Measurements from ENCODE around the gene SERPINB6.
A peak's percentile ranks its signal among the peaks of the same experiment; 100 is the strongest.
"Not testable (repeated sequence)": the region's sequence is repeated elsewhere in the genome, so short reads cannot be mapped to it uniquely, and the experiment has no call there.

Gene SERPINB6

GRCh38 chr6:2934057-2934456 lies 37.3 kb downstream of the SERPINB6 start:
- DNase-seq, result no peak

- DNase-seq, result peak in 1 of 2 donors; percentile 13
These were observed 38.5 kb downstream of the SERPINB6 start for GRCh38 chr6:2932911-2933310.

GRCh38 chr6:2931970-2932748 lies 39.2 kb downstream of the SERPINB6 start:
- peak; percentile 87 to 88 for DNase-seq

- peak in 1 of 2 donors; percentile 4 for DNase-seq
These were observed 40.3 kb downstream of the SERPINB6 start for GRCh38 chr6:2931055-2931454.

DNA sequence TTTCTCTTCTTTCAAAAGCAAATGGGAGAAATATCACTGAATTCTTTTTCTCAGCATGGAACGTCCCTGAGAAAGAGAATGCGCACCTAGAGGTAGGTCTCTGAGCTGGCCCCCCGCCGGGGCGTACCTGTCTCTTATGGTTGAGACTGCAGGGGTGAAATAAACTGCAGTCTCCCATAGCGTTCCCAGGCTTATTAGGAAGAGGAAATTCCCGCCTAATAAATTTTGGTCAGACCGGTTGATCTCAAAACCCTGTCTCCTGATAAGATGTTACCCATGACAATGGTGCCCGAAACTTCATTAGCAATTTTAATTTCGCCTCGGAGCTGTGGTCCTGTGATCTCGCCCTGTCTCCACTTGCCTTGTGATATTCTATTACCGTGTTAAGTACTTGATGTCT lies 43.4 kb downstream of the SERPINB6 start:
- DNase-seq, result not testable (repeated sequence)

DNA sequence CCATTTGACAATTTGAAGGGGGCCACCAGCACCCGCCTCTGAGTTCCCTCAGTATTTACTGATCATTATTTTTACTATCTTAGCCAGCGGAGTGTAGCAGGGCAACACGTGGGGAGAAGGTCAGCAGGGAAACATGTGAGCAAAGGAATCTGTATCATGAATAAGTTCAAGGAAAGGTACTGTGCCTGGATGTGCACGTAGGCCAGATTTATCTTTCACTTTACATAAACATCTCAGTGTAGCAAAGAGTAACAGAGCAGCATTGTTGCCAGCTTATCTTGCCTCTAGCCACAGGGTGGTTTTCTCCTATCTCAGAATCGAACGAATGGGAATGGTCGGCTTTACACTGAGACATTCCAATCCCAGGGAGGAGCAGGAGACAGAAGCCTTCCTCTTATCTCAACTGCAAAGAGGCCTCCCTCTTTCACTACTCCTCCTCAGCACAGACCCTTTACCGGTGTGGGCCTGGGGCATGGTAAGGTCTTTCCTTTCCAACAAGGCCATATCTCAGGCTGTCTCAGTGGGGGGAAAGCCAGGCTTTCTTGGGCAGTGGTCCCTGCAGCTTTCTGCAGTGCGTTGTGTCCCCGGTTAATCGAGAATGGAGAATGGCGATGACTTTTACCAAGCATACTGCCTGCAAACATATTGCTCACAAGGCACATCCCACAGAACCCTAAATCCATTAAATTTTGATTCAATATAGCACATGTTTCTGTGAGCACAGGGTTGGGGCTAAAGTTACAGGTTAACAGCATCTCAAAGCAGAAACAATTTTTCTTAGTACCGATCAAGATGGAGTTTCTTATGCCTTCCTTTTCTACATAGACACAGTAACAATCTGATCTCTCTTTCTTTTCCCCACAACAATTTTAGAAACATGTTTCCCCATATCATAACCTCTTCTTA lies 45.3 kb downstream of the SERPINB6 start:
- peak in 1 of 2 donors; percentile 9 for DNase-seq

- DNase-seq, result peak in 1 of 2 donors; percentile 4
These were observed 49.7 kb downstream of the SERPINB6 start for GRCh38 chr6:2921520-2922115.

DNA sequence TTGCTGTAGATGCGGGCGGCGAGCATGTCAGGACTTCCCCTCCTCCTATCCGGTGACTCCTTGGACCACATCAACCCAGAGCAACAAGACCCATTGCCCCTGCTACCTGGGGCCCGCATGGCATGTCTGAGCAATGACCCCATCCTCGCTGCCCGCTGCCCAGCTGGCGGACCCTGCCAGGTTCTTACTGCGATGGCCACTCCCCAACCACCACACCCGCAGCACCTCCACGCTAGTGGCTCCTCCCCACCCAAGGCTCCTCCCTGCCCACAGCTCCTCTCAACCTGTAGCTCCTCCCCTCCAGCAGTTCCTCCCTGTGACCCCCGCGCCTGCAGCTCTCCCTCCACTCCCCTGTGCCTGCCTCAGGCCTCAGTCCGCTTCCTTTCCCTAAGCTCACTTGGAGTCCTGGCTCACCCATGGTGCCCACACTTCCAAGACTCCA lies 50.7 kb downstream of the SERPINB6 start:
- DNase-seq, result peak in 1 of 2 donors; percentile 14

GRCh38 chr6:2919886-2920285 lies 51.5 kb downstream of the SERPINB6 start:
- no peak for DNase-seq

DNA sequence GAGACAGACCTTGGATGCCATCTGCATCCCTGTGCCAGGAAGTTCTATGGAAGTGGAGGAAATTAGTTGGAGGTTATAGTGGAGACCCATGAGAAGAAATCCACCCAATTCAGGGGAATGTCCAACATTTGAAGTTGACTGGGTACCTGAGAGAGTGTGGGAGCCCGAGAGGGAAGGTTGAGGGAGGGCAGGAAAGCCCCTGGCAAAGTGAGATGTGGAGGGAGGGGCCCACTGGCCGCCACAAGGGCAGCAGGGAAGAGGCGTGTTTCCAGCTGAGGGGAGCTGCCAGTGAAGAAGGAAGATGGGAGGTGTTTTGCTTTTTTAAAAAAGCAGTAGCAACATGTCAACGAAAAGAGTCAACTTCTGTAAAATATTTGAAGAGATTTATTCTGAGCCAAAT lies 52.0 kb downstream of the SERPINB6 start:
- DNase-seq, result peak in 1 of 2 donors; percentile 8

- peak in 1 of 2 donors; percentile 16 for DNase-seq
These were observed 52.4 kb downstream of the SERPINB6 start for GRCh38 chr6:2918936-2919335.

DNA sequence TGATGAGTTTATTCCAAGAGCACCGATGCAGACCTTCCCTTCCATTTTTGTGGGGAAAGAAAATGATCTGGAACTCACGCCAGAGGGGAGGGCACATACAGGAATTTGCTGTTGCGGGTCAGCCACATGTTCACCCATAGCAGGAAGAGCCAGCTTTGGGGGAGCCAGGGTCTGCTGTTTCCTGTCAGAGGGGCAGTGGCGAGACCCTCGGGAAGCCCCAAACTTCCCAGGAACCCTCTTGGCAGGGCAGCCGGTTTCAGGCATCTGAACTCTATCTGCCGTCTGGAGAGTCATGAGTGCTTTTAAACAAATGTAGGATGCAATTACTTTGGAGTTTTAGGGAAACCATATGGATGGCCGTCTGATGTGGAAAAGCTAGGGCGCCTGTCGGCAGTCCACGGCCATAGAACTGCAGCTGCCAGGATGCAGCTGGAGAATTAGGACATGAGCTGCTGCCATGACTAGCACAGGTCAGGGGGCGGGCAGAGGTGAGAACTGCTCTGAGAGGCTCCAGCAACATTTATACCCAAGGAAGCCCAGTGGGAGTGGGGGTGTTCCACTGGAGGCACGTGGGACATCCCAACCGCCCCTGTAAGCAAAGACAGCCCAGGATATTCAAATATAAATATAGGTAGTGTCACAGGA lies 53.4 kb downstream of the SERPINB6 start:
- DNase-seq, result peak in 1 of 2 donors; percentile 10

- peak in 1 of 2 donors; percentile 13 for DNase-seq
These were observed 54.3 kb downstream of the SERPINB6 start for GRCh38 chr6:2917065-2917464.

DNA sequence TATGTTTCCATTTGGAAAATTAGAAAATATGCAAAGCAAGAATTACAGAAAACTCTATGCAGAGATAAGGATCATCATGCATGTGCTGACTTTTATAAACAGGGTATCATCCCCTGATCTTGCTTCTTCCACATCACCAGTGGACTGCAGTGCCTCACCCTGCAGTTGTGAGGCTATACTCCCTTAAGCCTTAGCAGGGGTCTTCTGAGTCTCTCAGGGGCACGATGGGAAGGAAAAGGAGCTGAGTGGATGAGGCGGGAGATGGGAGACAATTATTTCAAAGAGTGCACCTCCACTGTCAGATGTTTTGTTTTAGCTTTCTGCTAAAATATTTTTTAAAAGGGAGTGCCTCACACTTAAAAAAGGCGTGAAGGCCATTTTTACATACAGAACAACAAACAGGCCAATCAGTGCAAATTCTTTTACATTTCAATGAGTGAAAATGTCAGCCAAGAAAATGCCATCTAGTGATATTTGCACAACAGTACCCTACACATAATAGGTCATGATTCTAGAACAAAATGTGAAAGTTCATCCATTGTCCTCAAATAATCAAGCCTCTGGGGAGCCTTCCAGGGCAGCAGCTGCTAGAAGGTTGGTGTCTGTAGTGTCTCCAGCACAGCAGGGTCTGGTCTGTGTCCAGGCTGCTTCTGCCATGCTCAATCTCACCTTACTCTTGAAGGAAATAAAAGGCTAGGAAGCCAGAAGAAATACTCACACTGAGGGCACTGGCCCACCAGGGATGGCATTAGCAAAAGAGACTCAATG lies 55.0 kb downstream of the SERPINB6 start:
- peak in 1 of 2 donors; percentile 7 for DNase-seq

- DNase-seq, result peak in 1 of 2 donors; percentile 6
These were observed 56.2 kb downstream of the SERPINB6 start for GRCh38 chr6:2915150-2915549.

- DNase-seq, result peak in 1 of 2 donors; percentile 13
These were observed 57.1 kb downstream of the SERPINB6 start for GRCh38 chr6:2914318-2914660.

- peak in 1 of 2 donors; percentile 5 for DNase-seq
These were observed 57.6 kb downstream of the SERPINB6 start for GRCh38 chr6:2913621-2914317.

GRCh38 chr6:2911171-2911570 lies 60.2 kb downstream of the SERPINB6 start:
- peak in 1 of 2 donors; percentile 13 for DNase-seq

DNA sequence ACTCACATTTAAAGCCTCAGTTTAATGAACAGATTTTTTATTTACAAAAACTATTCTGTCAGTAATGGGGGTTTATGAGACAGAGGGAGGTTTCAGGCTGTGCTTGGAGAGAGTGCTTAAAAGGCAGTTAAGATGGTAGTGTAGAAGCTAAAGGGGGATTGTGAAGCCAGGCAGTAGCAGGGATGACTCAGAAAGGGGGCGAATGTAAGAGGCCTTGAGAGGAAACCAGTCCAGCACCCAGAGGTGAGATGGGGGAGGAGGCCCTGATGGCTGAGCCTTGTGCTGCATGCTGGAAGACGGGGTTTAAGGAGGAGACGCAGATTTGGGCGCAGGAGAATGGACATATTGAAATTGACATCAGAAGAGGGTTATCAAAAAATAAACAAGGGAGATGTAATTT lies 61.6 kb downstream of the SERPINB6 start:
- DNase-seq, result peak in 1 of 2 donors; percentile 17

- DNase-seq, result not testable (repeated sequence)
These were observed 62.2 kb downstream of the SERPINB6 start for GRCh38 chr6:2909051-2909606.

DNA sequence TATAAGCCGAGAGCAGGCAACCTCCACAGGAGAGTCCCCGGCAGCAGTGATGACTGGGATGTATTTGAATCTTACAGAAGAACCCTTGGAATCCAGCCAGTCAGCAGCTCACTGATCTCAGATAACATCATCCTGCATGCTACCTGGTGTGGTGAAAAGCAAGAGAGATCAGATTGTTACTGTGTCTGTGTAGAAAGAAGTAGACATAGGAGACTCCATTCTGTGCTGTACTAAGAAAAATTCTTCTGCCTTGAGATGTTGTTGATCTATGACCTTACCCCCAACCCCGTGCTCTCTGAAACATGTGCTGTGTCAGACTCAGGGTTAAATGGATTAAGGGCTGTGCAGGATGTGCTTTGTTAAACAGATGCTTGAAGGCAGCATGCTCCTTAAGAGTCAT lies 62.9 kb downstream of the SERPINB6 start:
- peak in 1 of 2 donors; percentile 15 for DNase-seq
